Neural cell (in vitro differentiated cells): ENCODE measurements around the gene STYK1.

Experiments used
- CTCF ChIP-seq: fragments of 450-650 bp; IDR thresholded peaks from 2 replicates; pipeline ENCODE4 v1.5.1; 2014; ENCODE audit warnings: antibody characterized with exemption, mild to moderate bottlenecking, moderate library complexity; ENCODE audit not compliant: poor library complexity, severe bottlenecking
- EP300 ChIP-seq: fragments of 450-650 bp; conservative IDR thresholded peaks from 2 replicates; pipeline ENCODE4 v1.6.1; 2014; ENCODE audit warnings: antibody characterized with exemption, mild to moderate bottlenecking, moderate library complexity; ENCODE audit not compliant: poor library complexity, severe bottlenecking
- POLR2AphosphoS5 ChIP-seq: IDR thresholded peaks from 2 replicates; pipeline ENCODE4 v1.6.1; 2012
- REST ChIP-seq: IDR thresholded peaks from 2 replicates; pipeline ENCODE4 v1.6.1; 2012; ENCODE audit warnings: borderline replicate concordance
- SMC3 ChIP-seq: fragments of 450-650 bp; conservative IDR thresholded peaks from 2 replicates; pipeline ENCODE4 v1.6.1; 2014; ENCODE audit warnings: antibody characterized with exemption, mild to moderate bottlenecking, moderate library complexity; ENCODE audit not compliant: poor library complexity

GRCh38 chr12:10697156-10697555, 23.3 kb upstream of the STYK1 start:
- no peak for TF ChIP-seq CTCF
- TF ChIP-seq EP300 = no peak
- TF ChIP-seq REST = no peak
- TF ChIP-seq SMC3 = no peak
- TF ChIP-seq POLR2AphosphoS5 = no peak
